NB4 (cell line): ENCODE measurements around the gene ZSWIM9.

Experiments used
- DNase-seq: peaks from one replicate; pipeline ENCODE4 v3.0.0; 2010; ENCODE audit warnings: low read depth
- H3K4me3 ChIP-seq: one replicate; pipeline ENCODE4 v1.5.1; 2011; ENCODE audit warnings: mild to moderate bottlenecking, low read depth, low read length, moderate library complexity
- CTCF ChIP-seq: IDR thresholded peaks from one replicate; pipeline ENCODE4 v1.5.1; 2012; ENCODE audit warnings: low read depth, low read length
- MAX ChIP-seq: IDR thresholded peaks from 2 replicates; pipeline ENCODE4 v1.6.1; 2011; ENCODE audit warnings: low read depth, low read length
- MYC ChIP-seq: IDR thresholded peaks from 2 replicates; pipeline ENCODE4 v1.6.1; 2011; ENCODE audit warnings: low read depth, low read length
- POLR2A ChIP-seq: IDR thresholded peaks from 2 replicates; pipeline ENCODE4 v1.6.1; 2011; ENCODE audit warnings: mild to moderate bottlenecking; ENCODE audit not compliant: insufficient read length; ENCODE audit errors: extremely low read depth

The ZSWIM9 gene

DNA sequence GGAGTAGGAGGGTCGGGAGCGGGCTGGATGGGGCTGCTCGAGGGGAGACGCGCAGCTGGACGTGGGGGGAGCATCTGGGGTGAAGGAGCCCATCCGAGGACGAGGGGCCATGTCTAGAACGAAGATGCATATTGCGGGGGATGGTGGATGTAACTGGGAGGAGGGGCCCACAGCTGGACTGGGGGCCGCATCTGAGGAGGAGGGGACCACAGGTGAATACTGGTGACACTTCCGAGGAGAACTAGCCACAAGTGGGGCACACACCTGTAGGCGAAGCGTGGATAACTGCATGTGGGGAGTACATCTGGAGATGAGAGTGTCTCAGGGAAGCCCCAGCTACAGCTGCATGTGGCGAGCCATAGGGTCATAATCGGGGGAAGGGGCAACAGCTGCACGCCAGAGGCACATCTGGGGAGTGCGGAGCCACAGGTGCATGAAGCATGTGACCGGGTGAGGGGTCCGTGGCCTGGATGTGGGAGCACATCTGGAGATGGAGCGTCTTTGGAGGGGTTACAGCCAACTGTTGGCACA is 402 bp downstream of the ZSWIM9 start:
- TF ChIP-seq POLR2A (peak; percentile 17), MYC (peak; percentile 63), MAX (peak; percentile 78), CTCF (no peak)
- DNase-seq = no peak
- H3K4me3 ChIP-seq = peak overlapping the region; percentile 88

DNA sequence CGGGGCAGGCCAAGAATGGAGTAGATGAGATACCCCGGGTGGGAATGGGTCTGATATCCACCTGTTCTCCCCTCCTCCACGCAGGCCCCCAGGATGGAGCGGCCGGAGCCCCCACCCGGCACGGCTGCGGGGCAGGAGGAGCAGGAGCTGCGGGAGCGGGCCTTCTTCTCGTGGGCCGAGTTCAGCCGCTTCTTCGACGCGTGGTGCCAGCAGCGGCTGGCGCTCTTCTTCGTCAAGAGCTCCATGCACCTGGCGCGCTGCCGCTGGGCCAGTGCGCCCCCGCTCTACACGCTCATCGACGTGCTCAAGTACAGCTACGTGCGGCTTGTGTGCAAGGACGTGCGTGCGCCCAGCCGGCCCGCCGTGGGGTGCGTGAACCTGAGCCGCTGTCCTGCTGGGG is 1.2 kb downstream of the ZSWIM9 start:
- DNase-seq = no peak
- no peak for TF ChIP-seq MAX
- no peak for TF ChIP-seq MYC
- TF ChIP-seq CTCF = no peak
- no peak for TF ChIP-seq POLR2A
- peak overlapping the region; percentile 88 for H3K4me3 ChIP-seq

DNA sequence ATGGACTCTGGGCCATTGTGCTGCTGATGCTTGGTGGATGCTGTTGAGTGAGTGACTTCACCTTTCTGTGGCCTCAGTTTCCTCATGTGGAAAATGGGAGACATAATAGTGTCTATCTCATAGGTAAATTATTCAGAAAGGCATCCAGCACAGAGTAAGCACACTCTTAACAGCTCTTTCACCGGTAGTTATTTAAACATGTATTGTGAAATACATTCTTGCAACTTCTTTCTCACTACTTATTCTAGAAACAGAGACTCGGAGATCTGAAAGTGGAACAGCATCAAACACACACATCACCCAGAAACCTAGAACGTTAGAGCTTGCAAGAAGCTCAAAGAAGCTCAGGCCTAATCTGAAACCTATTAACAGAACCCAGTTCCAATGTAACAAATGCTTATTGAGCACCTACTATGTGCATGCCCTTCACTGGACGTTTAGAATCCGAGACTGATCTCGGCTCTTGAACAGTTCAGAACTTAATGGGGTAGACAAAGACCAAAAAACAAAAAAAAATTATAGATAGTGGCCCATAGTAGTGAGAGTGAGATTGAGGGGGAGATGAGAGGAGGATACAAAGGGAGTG is 4.1 kb downstream of the ZSWIM9 start:
- H3K4me3 ChIP-seq = no peak overlapping the region
- TF ChIP-seq CTCF = no peak
- no peak for TF ChIP-seq MAX
- TF ChIP-seq MYC = no peak
- no peak for TF ChIP-seq POLR2A
- no peak for DNase-seq

DNA sequence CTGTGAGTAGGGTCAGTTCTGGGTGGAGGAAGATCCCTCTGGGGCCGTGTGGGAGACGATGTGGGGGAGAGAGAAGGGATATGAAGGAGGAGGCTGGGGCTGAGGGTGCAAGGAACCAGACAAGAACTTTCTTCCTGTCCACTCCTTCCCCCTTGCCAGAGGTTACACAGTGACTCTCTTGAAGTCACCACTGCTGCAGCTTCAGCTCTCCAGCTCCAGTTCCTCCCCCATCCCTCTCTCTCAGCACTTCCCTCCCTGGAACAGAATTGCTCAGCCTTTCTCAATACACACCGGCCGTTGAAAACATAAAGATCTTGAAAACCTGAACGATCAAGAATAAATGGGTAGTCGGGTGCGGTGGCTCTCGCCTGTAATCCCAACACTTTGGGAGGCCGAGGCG is 5.1 kb downstream of the ZSWIM9 start:
- peak; percentile 82 for DNase-seq
- no peak overlapping the region for H3K4me3 ChIP-seq
- TF ChIP-seq MYC (0 out of 2 replicates have a peak, but pooled peaks have one; percentile 30), POLR2A (no peak), CTCF (no peak), MAX (peak; percentile 45)

GRCh38 chr19:48176226-48176625 is 5.7 kb downstream of the ZSWIM9 start:
- no peak for DNase-seq
- H3K4me3 ChIP-seq = no peak overlapping the region

More at GRCh38 chr19:48176226-48176625, 5.7 kb downstream of the ZSWIM9 start:
- TF ChIP-seq POLR2A (no peak), MAX (no peak), MYC (no peak), CTCF (no peak)
